HT1080 (cell line): ENCODE data around the gene PBX4. TPM values are rescaled to one million over a fixed set of nuclear protein-coding genes. Genes with fewer than 3 reads are reported as not detected.
A peak's percentile ranks its signal among the peaks of the same experiment; 100 is the strongest.

Experiments used
- DNase-seq: peaks from one replicate; pipeline ENCODE4 v3.0.0-alpha.2; 2015; ENCODE audit warnings: low read depth
- total RNA-seq: library from RNA; depleted of rRNA; stranded (reverse); fragments of >200 nt; shearing (Covaris generic); gene quantifications from 2 replicates; pipeline ENCODE4 v1.2.3, GENCODE V29; 2014

The PBX4 gene
- total RNA-seq, 1 experiment from 2014 or later: not detected

- no peak for DNase-seq
Observed at GRCh38 chr19:19649580-19649995, 31.1 kb upstream of the PBX4 start.

GRCh38 chr19:19649155-19649554 lies 30.7 kb upstream of the PBX4 start:
- no peak for DNase-seq

DNA sequence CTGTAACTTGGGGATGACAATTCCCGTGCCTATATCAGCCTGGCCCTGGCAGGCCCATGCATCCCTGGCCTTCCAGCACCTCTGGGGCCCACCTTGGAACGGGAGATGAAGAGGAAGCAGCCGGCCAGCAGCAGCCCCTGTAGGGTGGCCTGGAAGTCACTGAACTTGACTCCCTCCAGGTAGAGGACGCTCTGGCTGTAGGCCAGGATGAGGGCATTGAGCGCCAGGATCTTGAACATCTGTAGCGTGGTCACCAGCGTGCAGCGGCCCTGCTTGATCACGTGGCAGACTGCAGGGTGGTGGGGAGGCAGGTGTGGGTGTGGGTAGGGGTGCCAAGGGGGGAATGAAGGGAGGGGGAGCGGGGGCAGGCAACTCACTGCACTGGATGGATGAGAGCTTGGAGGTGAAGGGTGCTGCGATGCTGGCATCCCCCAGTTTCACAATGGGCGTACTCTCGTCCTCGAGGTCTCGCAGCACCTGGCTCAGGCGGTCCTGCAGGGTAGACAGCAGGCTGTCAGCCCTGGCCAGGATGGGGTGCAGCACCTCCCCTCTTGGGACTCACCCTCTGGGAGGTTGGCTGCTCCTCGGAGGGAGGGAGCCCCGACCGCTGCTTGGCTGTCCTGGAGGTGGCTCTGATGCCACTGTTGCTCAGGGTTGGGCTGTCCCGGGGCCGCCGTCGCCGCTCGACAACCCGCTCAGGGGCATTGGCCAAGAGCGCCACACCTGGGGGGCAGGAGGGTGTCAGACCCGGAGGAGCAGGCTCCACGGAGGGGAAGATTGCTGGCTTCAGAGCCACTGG lies 28.7 kb upstream of the PBX4 start:
- DNase-seq: no peak

DNA sequence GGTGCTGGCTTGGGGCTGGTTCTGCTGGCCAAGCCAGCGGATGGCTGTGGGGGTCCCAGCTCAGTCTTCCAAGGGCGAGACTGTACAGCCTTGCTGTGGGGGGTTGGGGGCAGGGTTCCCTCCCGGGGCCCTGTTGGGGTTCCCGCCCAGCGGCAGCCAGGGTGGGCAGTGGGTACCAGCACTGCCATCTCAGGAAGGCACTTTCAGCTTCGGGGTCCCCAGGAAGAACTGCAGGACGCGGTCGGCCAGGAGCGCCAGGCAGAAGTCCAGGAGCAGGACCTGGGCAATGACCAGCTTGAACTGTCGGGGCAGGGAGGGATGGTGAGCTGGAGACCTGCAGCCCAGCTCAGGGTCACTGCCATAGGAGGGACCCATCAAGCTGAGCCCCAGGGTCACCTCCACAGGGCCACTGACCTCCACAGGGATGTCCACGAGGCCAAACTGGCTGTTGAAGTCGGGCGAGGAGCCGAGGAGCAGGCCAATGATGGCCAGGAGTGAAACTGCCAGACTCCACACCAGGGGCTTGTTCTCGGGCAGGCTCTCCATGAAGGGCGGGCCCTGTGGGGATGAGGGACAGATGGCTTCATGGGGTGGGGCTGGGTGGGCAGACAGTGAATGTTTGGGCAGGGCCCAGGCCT lies 26.9 kb upstream of the PBX4 start:
- no peak for DNase-seq

DNA sequence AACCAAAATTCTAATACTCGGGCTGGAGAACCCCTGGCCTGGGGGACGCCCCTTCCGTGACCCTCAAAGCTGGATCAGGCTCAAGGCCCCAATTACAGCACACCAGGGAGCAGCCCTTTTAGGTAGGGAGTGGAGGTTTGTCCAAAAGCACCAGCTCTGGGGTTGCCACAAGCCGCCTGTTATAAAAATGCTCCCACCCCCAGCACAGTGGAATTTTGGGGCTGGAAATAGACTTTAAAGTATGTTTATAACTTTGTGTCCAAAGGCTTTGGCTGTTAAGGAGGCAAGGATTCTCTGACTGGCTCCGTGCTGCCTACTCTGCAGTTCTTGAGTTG lies 25.5 kb upstream of the PBX4 start:
- no peak for DNase-seq

- DNase-seq: peak; percentile 48
Observed at GRCh38 chr19:19643158-19644053, 24.9 kb upstream of the PBX4 start, which contains the start of gene GMIP. Gene GMIP (minus strand): TSS chr19:19643657. CDS start chr19:19643529, 128 bp downstream.

DNA sequence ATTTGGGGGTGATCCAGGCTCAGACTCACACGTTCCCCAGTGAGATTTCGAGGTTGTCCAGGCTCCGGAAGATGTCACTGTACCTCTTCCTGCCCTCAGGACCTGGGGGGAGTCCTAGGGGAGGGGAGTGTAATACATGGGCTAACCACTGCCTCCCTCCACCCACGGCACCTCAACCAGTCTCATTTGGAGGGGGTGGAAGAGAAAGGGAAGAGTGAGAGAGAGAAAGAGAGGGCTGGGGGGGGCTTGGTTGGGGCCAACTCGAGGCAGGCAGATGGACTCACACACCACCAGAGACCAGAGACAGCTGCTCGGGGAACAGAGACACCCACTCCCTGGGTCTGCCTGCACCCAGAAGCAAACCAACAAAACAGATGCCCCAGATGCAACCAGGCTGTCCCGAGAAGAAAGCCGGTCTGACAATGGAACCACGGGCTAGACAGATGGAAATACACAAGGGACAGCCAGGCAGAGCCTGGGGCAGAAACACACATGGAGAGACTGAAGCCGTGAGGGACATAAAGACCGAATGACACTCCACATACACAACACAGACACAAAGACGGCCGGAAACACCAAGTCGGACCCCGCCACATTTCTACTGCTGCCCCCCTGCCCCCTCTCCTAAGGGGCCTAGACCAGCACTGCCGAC lies 24.1 kb upstream of the PBX4 start:
- no peak for DNase-seq

DNA sequence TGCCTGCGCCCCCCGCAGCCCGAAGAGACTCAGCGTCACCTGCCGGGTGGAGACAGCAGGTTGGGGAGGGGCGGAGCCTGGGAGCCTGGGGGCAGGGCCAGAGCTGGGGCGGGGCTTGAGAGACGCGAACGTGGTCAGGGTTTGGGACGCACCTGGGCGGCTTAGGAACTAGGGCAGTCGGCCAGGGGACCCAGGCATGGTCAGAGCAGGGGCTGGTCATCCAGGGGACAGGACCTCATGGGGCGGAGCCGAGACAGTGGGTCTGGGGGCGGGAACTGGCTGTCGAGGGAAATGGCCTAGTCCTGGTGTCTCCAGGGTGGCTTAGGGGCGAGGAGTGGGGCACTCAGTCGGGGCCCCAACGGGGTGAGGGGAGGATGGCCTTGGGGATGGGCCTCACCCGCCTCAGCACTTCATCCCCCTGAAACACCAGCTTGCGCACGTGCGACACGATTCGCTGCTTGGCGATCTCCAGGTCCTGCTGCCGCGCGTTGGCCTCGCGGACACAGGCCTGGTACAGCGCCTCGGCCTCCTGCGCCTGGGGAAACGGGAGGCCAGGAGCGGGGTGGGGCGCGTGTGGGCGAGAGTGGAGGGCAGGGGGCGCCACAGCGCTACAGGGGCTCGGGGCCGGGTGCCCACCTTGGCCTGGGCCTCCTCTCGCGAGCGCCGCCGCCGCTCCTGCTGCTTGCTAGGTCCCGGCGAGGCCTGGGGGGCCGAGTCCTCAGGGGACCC lies 19.2 kb upstream of the PBX4 start:
- DNase-seq: no peak

DNA sequence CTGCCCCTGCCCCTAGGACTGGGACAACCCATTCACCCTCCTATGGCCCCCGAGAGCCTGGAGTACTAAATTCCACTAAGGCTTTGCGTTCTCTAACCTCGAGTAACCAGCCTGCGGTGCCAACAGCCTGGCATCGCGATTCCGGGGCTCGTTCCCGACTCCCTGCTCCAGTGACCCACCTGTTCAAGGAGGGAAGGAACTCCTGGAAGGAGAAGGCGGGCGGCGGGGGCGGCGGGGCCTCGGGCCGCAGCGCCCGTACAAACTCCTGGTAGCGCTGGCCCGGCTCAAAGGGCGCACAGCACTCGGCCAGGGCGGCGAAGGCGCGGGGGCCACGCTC lies 18.7 kb upstream of the PBX4 start:
- DNase-seq: no peak

- no peak for DNase-seq
Observed at GRCh38 chr19:19636573-19637185, 18.2 kb upstream of the PBX4 start.

- no peak for DNase-seq
Observed at GRCh38 chr19:19635313-19635702, 16.8 kb upstream of the PBX4 start.

GRCh38 chr19:19634516-19635312 lies 16.2 kb upstream of the PBX4 start:
- DNase-seq: no peak

GRCh38 chr19:19633711-19634515 lies 15.4 kb upstream of the PBX4 start:
- no peak for DNase-seq

DNA sequence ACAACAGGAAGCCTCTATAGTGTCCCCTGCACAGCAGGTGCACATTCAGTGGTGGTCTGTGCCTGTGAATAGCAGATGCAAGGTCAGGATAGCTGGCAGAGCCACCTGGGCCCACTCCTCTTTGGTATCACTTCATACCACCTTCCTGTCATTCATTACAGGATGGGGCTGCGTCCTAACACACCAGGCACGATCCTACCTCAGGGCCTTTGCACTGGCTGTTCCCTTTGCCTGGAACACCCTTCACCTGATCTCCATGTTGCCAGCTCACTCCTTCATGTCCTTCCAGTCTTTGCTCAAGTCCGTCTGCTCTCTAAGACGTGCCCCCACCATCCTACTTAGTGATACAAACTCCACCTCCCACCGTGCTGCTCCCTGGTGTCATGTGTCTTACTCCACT lies 14.2 kb upstream of the PBX4 start:
- DNase-seq: no peak

- no peak for DNase-seq
Observed at GRCh38 chr19:19631346-19631745, 12.9 kb upstream of the PBX4 start.

DNA sequence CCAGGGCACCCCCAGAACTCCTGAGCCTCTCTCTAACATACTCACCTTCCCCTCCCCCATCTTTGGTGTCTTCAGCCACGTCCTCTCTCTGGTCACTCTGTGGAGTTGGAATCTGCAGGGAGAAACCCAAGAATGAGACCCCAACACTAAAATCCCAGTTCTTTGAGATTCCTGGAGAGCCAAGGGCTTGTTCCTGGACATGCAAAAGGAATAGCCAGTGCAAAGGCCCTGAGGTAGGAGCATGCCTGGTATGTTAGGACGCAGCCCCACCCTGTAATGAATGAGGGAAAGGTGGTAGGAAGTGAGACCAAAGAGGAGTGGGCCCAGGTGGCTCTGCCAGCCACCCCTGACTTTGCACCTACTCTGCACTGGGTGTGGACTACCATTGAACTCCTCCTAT lies 11.9 kb upstream of the PBX4 start:
- DNase-seq: no peak

- DNase-seq: no peak
Observed at GRCh38 chr19:19630062-19630414, 11.6 kb upstream of the PBX4 start.

GRCh38 chr19:19628501-19629134 lies 10.1 kb upstream of the PBX4 start:
- DNase-seq: no peak
